Gastrocnemius medialis (tissue), 4 donors: ENCODE data around the gene MYBPH.

Experiments used
- CTCF ChIP-seq, 5 experiments: fragments of 450-650 bp in 3 of 5; fragments of 200-600 bp in 2 of 5; sonication (generic) in 2 of 5; IDR thresholded peaks in 4 of 5; conservative IDR thresholded peaks in 1 of 5; 1 replicate in 4 of 5; 2 replicates in 1 of 5; pipeline ENCODE4 v1.5.1; 2016 to 2019; ENCODE audit warnings: antibody characterized with exemption in 5 of 5, mild to moderate bottlenecking in 3 of 5, moderate library complexity in 3 of 5
- POLR2A ChIP-seq, 2 donors: fragments of 450-650 bp; IDR thresholded peaks; one replicate each; pipeline ENCODE4 v1.6.1; 2017; ENCODE audit warnings: antibody characterized with exemption in 2 of 2, mild to moderate bottlenecking in 2 of 2, moderate library complexity in 2 of 2

GRCh38 chr1:203182387-203182953, 6.8 kb upstream of the MYBPH start:
- TF ChIP-seq CTCF (IDR thresholded peaks at IDR 0.05 in 4 of 5, conservative IDR thresholded peaks at IDR 0.05 in 1 of 5) (no peak), POLR2A (IDR thresholded peaks at IDR 0.05) (no peak)
